NOMO-1 (cell line): ENCODE measurements around the gene BCL6.

Source experiments
- DNase-seq, 2 experiments: peaks; one replicate each; lab custom pipeline; 2025; ENCODE audit not compliant: unreplicated experiment in 2 of 2; lab: John Stamatoyannopoulos, UW

The BCL6 gene

GRCh38 chr3:187763850-187764648 is 18.8 kb upstream of the BCL6 start:
- DNase-seq, result no peak

GRCh38 chr3:187762792-187763191 is 17.5 kb upstream of the BCL6 start:
- no peak for DNase-seq

- DNase-seq, result no peak
These were observed 14.3 kb upstream of the BCL6 start for GRCh38 chr3:187759601-187760000.

DNA sequence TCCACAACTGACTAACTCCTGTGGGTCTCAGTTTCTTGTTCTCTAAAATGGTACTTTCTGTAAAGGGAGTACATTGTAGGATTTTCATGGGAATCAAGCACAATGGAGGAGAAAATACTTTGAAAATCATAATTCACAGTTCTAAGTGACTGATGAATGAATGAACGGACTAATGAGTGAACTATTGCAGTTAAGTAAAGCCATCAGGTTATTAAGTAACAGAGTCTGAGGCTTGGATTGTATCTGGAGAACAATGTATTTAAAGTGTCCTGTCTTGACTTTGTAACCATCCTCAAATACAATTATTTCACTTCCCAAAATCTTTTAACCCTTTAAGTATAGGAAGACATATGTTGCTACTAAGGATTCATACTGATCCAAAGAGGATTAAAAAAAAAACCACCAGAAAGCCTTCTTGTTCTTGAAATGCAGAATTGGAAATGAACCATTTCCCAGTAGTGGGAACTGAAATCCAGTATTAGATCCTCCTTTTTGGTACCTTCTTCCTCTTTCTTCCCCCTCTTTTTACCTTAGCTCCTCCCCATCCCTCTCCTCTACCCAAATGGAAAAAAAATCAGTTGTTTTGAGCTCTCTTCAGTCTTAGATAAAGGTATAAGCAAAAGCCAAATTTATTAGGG is 13.2 kb upstream of the BCL6 start:
- peak in 1 of 2 experiments; percentile 20 for DNase-seq

GRCh38 chr3:187753516-187753915 is 8.2 kb upstream of the BCL6 start:
- no peak for DNase-seq

DNA sequence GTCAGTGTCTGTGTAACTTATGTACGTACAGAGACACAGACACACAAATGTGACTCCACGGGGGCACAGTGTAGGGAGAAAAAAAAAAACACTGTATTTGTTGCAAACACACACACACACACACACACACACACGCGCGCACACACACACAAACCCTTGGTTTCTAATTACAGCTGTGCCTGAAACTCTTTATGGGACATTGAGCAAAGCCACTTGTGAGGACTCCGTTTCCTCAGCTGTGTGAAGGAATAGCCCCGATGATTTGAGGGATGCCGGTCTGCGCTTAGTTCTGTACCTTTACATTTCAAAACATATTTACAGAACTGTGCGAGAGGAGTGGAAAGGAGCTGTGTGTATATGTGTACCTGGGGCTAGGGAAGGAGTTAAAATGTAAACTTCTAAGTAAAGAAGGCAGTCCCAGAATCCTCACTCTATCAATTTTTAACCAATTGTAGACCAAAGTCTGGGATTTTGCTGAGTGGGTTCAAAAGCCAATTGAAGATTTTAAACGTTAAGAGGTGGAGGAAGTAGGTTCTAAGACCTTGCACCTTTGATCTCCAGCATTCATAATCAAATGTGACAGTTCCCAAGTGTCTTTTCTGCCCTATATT is 5.3 kb upstream of the BCL6 start:
- DNase-seq, result no peak

GRCh38 chr3:187750006-187750512 is 4.8 kb upstream of the BCL6 start:
- no peak for DNase-seq

DNA sequence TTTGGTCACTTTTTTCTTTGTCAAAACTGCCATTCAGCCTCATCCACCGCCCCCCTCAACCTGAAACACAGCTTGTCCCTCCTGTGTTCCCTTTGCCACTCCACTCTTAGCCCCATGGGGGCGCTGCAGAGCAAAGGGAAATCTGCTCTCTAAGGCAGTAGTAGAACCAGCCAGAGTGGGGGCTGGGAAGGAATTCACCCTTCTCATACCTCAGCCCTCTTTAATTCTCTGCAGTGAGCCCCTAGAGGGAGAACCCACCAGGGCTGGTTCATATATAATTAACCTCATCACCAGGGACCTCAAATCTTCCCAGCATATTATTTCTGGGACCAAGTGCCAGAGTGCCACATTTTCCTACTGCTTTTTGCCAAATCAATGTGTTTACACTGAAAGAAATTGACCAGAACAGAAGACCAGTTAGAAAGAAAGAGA is 2.8 kb upstream of the BCL6 start:
- peak; percentile 79 to 84 for DNase-seq

GRCh38 chr3:187747506-187747905 is 2.2 kb upstream of the BCL6 start:
- no peak for DNase-seq

GRCh38 chr3:187746442-187747281 is 1.4 kb upstream of the BCL6 start:
- DNase-seq, result no peak

- no peak for DNase-seq
These were observed 782 bp upstream of the BCL6 start for GRCh38 chr3:187746059-187746441.

DNA sequence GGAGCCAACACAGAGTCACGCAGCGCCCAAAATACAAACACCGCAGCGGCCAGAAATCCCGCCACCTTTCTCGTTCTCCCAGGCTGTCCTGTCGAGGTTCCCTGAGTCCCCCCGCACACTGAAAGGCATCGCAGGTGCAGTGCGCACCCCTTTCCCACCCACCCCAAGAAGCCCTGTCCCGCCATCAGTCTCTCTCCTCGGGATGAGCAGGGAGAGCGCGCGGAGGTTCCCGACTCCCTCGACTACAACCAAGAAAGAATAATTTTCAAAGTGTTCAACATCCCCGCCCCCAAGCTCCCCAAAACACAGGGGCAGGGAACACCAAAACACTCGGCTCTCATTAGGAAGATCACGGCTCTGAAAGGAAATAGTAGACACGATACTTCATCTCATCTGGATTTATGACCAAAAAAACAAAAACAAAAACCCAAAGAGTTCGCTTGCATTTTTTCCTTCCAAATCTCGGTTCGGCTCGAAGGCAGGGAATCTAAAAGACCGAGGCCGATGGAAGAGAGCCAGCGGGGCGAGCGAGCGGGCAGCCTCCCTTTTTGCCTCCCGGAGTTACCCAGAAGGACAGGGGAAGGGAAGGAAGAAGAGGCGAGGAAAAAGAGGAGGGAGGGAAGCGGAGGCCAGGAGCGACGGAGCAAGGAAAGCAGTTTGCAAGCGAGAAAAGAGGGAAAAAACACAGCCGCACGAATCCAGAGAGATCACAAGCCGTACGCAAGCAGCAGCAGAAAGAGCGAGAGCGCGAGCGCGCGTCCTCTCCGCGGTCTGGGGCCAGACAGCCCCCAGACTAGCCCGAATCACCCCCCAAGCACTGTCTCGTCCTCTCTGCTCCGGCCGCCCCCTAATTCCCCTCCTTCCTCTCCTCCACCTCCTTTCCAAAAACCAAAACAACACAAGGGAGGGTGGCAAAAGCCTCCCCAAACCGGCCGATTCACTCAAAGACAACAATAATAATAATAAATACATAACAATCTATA is 808 bp downstream of the BCL6 start:
- DNase-seq, result peak; percentile 47 to 56

GRCh38 chr3:187743195-187744141 is 1.8 kb downstream of the BCL6 start:
- peak; percentile 40 to 47 for DNase-seq

GRCh38 chr3:187742351-187743171 is 2.7 kb downstream of the BCL6 start:
- peak; percentile 53 to 61 for DNase-seq

GRCh38 chr3:187741403-187742350 is 3.6 kb downstream of the BCL6 start:
- DNase-seq, result peak; percentile 75 to 93
